Loucy (cell line): Measurements from ENCODE around the gene C6orf163.
"Not testable (repeated sequence)": the region's sequence is repeated elsewhere in the genome, so short reads cannot be mapped to it uniquely, and the experiment has no call there.

Experiments used
- H2AFZ ChIP-seq: fragments of 200-600 bp; sonication (generic); 2 replicates; pipeline ENCODE4 v1.6.0; 2016; ENCODE audit warnings: antibody characterized with exemption, mild to moderate bottlenecking, low read length, moderate library complexity
- H3F3A ChIP-seq: fragments of 200-600 bp; 2 replicates; pipeline ENCODE4 v1.6.0; 2016; ENCODE audit warnings: antibody characterized with exemption, low read depth, mild to moderate bottlenecking
- H3K27me3 ChIP-seq: fragments of 200-600 bp; sonication (generic); 2 replicates; pipeline ENCODE4 v1.6.1; 2014; ENCODE audit warnings: low read length, mild to moderate bottlenecking; ENCODE audit not compliant: insufficient read depth, poor library complexity, severe bottlenecking
- H3K36me3 ChIP-seq: fragments of 200-600 bp; sonication (generic); 2 replicates; pipeline ENCODE4 v1.6.1; 2016; ENCODE audit warnings: low read length; ENCODE audit not compliant: insufficient read depth
- H3K4me1 ChIP-seq: fragments of 200-600 bp; sonication (generic); 2 replicates; pipeline ENCODE4 v1.5.1; 2014; ENCODE audit warnings: low read length, mild to moderate bottlenecking; ENCODE audit not compliant: insufficient read depth, poor library complexity, severe bottlenecking
- H3K4me2 ChIP-seq: fragments of 200-600 bp; sonication (generic); 2 replicates; pipeline ENCODE4 v1.6.0; 2014; ENCODE audit warnings: antibody characterized with exemption, low read length, low read depth, mild to moderate bottlenecking; ENCODE audit not compliant: poor library complexity, severe bottlenecking
- H3K4me3 ChIP-seq: fragments of 200-600 bp; sonication (generic); 2 replicates; pipeline ENCODE4 v1.5.1; 2014; ENCODE audit warnings: low read length, mild to moderate bottlenecking, mixed read lengths; ENCODE audit not compliant: poor library complexity, severe bottlenecking
- H3K79me2 ChIP-seq: fragments of 200-600 bp; sonication (generic); 2 replicates; pipeline ENCODE4 v1.6.1; 2014; ENCODE audit warnings: low read length; ENCODE audit not compliant: insufficient read depth
- H3K9ac ChIP-seq: fragments of 200-600 bp; sonication (generic); 2 replicates; pipeline ENCODE4 v1.6.0; 2014; ENCODE audit warnings: mild to moderate bottlenecking, low read depth, low read length, moderate library complexity; ENCODE audit not compliant: poor library complexity, severe bottlenecking
- H3K9me2 ChIP-seq: fragments of 200-600 bp; sonication (generic); replicated peaks from 2 replicates; pipeline ENCODE4 v1.6.1; 2016; ENCODE audit warnings: low read depth, low read length, mixed read lengths
- H3K9me3 ChIP-seq: fragments of 200-600 bp; sonication (generic); 2 replicates; pipeline ENCODE4 v1.6.1; 2014; ENCODE audit warnings: mild to moderate bottlenecking, antibody characterized with exemption, low read length, low read depth; ENCODE audit not compliant: insufficient read depth
- H4K20me1 ChIP-seq: fragments of 200-600 bp; sonication (generic); 2 replicates; pipeline ENCODE4 v1.6.0; 2014; ENCODE audit warnings: antibody characterized with exemption, low read length, mild to moderate bottlenecking; ENCODE audit not compliant: insufficient read depth, poor library complexity, severe bottlenecking
- CTCF ChIP-seq: fragments of 200-600 bp; sonication (generic); conservative IDR thresholded peaks from 2 replicates; pipeline ENCODE4 v1.5.1; 2014; ENCODE audit warnings: mild to moderate bottlenecking, antibody characterized with exemption, low read length
- EZH2phosphoT487 ChIP-seq: fragments of 200-600 bp; IDR thresholded peaks from 2 replicates; pipeline ENCODE4 v1.6.1; 2018; ENCODE audit warnings: antibody characterized with exemption, mild to moderate bottlenecking, moderate library complexity, borderline replicate concordance

C6orf163 gene

GRCh38 chr6:87344731-87345130, at the start of gene C6orf163:
TSS of gene C6orf163 (plus strand) at chr6:87344813. CDS start at chr6:87345100, 287 bp downstream.
- Histone ChIP-seq H3K4me2 (no peak within 1 kb of the TSS), H3K9me3 (no peaks in the 10 kb centered on the region), H3K27me3 (no peaks in the 10 kb centered on the region), H3F3A (no peaks in the 10 kb centered on the region), H3K9ac (no peak within 1 kb of the TSS), H3K4me3 (no peak within 1 kb of the TSS), H2AFZ (no peak within 1 kb of the TSS), H4K20me1 (no peaks in the 10 kb centered on the region), H3K79me2 (no peaks in the 10 kb centered on the region), H3K36me3 (no peaks in the 10 kb centered on the region), H3K4me1 (no peaks in the 10 kb centered on the region), H3K9me2 (no peaks in the 10 kb centered on the region)
- TF ChIP-seq EZH2phosphoT487: no peak
- no peak for TF ChIP-seq CTCF

GRCh38 chr6:87297119-87297518, 47.5 kb upstream of the C6orf163 start:
- no peaks in the 10 kb centered on the region for H3K9me3 ChIP-seq
- H3K4me3 ChIP-seq: no peak overlapping the region
- no peaks in the 10 kb centered on the region for H3K9me2 ChIP-seq
- H3K9ac ChIP-seq: no peak overlapping the region
- no peak overlapping the region for H3K4me2 ChIP-seq
- no peaks in the 10 kb centered on the region for H3K4me1 ChIP-seq
- TF ChIP-seq CTCF (no peak), EZH2phosphoT487 (no peak)
- no peak overlapping the region for H2AFZ ChIP-seq
- no peaks in the 10 kb centered on the region for H3K36me3 ChIP-seq
- no peaks in the 10 kb centered on the region for H3K27me3 ChIP-seq
- H3F3A ChIP-seq: no peaks in the 10 kb centered on the region
- no peaks in the 10 kb centered on the region for H4K20me1 ChIP-seq
- H3K79me2 ChIP-seq: no peaks in the 10 kb centered on the region

GRCh38 chr6:87301277-87301676, 43.3 kb upstream of the C6orf163 start:
- H3K36me3 ChIP-seq, H3K9ac ChIP-seq, H3K4me3 ChIP-seq, H3K4me2 ChIP-seq, H3K27me3 ChIP-seq, H3F3A ChIP-seq, H3K9me3 ChIP-seq, H4K20me1 ChIP-seq, H3K79me2 ChIP-seq, H3K9me2 ChIP-seq, H3K4me1 ChIP-seq, H2AFZ ChIP-seq: not testable (repeated sequence)

- H4K20me1 ChIP-seq: no peaks in the 10 kb centered on the region
- H3K4me3 ChIP-seq: no peak overlapping the region
- H3K9me2 ChIP-seq: no peaks in the 10 kb centered on the region
- H3K9ac ChIP-seq: no peak overlapping the region
- no peaks in the 10 kb centered on the region for H3F3A ChIP-seq
- H3K4me2 ChIP-seq: no peak overlapping the region
- no peaks in the 10 kb centered on the region for H3K4me1 ChIP-seq
- H2AFZ ChIP-seq: no peak overlapping the region
- TF ChIP-seq CTCF (no peak), EZH2phosphoT487 (no peak)
- H3K36me3 ChIP-seq: no peaks in the 10 kb centered on the region
- H3K27me3 ChIP-seq: peaks cover 13% of the 10 kb centered on the region
- no peaks in the 10 kb centered on the region for H3K79me2 ChIP-seq
- no peaks in the 10 kb centered on the region for H3K9me3 ChIP-seq
These were observed 35.6 kb upstream of the C6orf163 start for GRCh38 chr6:87308970-87309369.
